ENCODE data around the gene TECTA. TPM values are rescaled to one million over a fixed set of nuclear protein-coding genes. Genes with fewer than 3 reads are reported as not detected.

TECTA gene
- total and polyA plus RNA-seq, 2 of the 8 experiments (the other 6 are each of a cell fraction or from before 2014, with no cell fraction given): 0.59 to 1.0 TPM

GRCh38 chr11:121223161-121223560, 122.1 kb downstream of the TECTA start (continued):
- TF ChIP-seq CTBP2 (IDR thresholded peaks at IDR 0.05; ENCODE audit: borderline replicate concordance, insufficient read depth, insufficient read length, low read length) (no peak), PHF8 (conservative IDR thresholded peaks at IDR 0.05; ENCODE audit: low read depth, low read length) (no peak), TBP (IDR thresholded peaks at IDR 0.05; ENCODE audit: low read depth, low read length) (no peak), SIN3A (conservative IDR thresholded peaks at IDR 0.05 in 1 of 2, IDR thresholded peaks at IDR 0.05 in 1 of 2; ENCODE audit: low read depth in 1 of 2, low read length in 2 of 2) (no peak), BRCA1 (IDR thresholded peaks at IDR 0.05; ENCODE audit: low read depth, low read length) (no peak), BCL11A (IDR thresholded peaks at IDR 0.05; ENCODE audit: low read depth in 2 of 2, low read length in 2 of 2) (no peak)

All from H1 (cell line).